HG03139 (cell line): ENCODE data around the gene KRT39.

Experiments
- ATAC-seq: cut with Tn5 transposase; IDR thresholded peaks from one replicate; pipeline ENCODE4 v1.9.1; 2021; ENCODE audit not compliant: unreplicated experiment

KRT39 gene

GRCh38 chr17:40980596-40980995 lies 13.8 kb upstream of the KRT39 start:
- no peak for ATAC-seq

GRCh38 chr17:40980117-40980516 lies 13.4 kb upstream of the KRT39 start:
- ATAC-seq = no peak

GRCh38 chr17:40978575-40979151 lies 11.9 kb upstream of the KRT39 start:
- ATAC-seq = no peak

GRCh38 chr17:40975516-40975915 lies 8.8 kb upstream of the KRT39 start:
- no peak for ATAC-seq

- ATAC-seq = no peak
These were observed 7.6 kb upstream of the KRT39 start for GRCh38 chr17:40974366-40974765.

GRCh38 chr17:40967582-40967981 lies 834 bp upstream of the KRT39 start:
- ATAC-seq = no peak

GRCh38 chr17:40963838-40964237 lies 2.9 kb downstream of the KRT39 start:
- ATAC-seq = no peak

GRCh38 chr17:40962059-40962561 lies 4.6 kb downstream of the KRT39 start:
- ATAC-seq = no peak

- ATAC-seq = no peak
These were observed 5.2 kb downstream of the KRT39 start for GRCh38 chr17:40961591-40961990.

- ATAC-seq = no peak
These were observed 6.6 kb downstream of the KRT39 start for GRCh38 chr17:40960144-40960543.

GRCh38 chr17:40958086-40958953 lies 8.4 kb downstream of the KRT39 start:
- ATAC-seq = no peak

GRCh38 chr17:40956401-40957254 lies 10.1 kb downstream of the KRT39 start:
- ATAC-seq = no peak

GRCh38 chr17:40953881-40954280 lies 12.9 kb downstream of the KRT39 start:
- ATAC-seq = no peak

- ATAC-seq = no peak
These were observed 14.1 kb downstream of the KRT39 start for GRCh38 chr17:40952661-40953060.

GRCh38 chr17:40952154-40952553 lies 14.6 kb downstream of the KRT39 start:
- ATAC-seq = no peak

GRCh38 chr17:40951011-40951622 lies 15.6 kb downstream of the KRT39 start:
- ATAC-seq = no peak

GRCh38 chr17:40950176-40950575 lies 16.6 kb downstream of the KRT39 start:
- no peak for ATAC-seq

- no peak for ATAC-seq
These were observed 17.3 kb downstream of the KRT39 start for GRCh38 chr17:40949418-40949817.

- no peak for ATAC-seq
These were observed 18.8 kb downstream of the KRT39 start for GRCh38 chr17:40947929-40948328.

GRCh38 chr17:40945414-40945813 lies 21.3 kb downstream of the KRT39 start:
- no peak for ATAC-seq

- ATAC-seq = no peak
These were observed 22.2 kb downstream of the KRT39 start for GRCh38 chr17:40944531-40944930.
